Mesenteric fat pad (tissue), 1 donor: ENCODE measurements around the gene GUCY1A1. TPM values are rescaled to one million over a fixed set of nuclear protein-coding genes. Genes with fewer than 3 reads are reported as not detected.

Source experiments
- DNase-seq: peaks from one replicate; pipeline ENCODE4 v3.0.0-alpha.2; 2020; ENCODE audit warnings: low spot score
- total RNA-seq: library from RNA; stranded (reverse); fragmentation: NEBNext Ultra II Directional; extraction: Animal tissue kit (Norgen Biotek cat#: 25700); gene quantifications from one replicate; pipeline ENCODE4 v1.2.1, GENCODE V29; 2021
- donor health status: DM: yes; HTN: yes; CAD: no.

Gene GUCY1A1
- total RNA-seq, 1 donor from 2014 or later = 12.7 TPM

DNA sequence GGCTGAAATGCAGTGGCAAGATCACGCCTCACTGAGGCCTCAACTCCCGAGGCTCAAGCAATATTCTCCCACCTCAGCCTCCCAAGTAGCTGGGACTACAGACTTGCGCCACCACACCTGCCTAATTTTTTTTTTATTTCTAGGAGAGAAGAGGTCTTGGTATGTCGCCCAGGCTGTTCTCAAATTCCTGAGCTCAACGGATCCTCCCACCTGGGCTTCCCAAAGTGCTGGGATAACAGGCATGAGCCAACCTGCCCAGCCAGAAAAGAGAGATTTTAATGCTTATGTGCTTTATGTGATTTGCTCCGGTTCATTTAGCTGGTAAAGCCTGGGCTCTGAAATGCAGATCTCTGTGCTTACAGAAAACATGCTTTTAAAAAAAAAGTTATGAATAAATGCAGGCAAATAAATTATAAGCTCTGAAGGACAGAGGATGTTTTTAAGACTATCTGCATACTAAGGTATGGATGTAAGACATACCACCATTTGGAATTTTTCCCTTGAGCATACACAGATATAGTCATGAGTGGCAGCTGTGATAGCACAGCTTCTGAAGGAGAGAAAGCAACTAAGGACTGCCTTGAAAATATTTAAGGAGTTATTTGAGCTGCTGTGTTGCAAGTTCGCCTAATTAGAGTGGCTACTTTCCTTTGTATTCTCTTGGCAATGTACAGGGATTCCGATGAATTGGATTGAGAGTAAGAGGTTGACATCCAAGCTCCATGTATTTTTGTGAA, 106.0 kb downstream of the GUCY1A1 start:
- DNase-seq = no peak

DNA sequence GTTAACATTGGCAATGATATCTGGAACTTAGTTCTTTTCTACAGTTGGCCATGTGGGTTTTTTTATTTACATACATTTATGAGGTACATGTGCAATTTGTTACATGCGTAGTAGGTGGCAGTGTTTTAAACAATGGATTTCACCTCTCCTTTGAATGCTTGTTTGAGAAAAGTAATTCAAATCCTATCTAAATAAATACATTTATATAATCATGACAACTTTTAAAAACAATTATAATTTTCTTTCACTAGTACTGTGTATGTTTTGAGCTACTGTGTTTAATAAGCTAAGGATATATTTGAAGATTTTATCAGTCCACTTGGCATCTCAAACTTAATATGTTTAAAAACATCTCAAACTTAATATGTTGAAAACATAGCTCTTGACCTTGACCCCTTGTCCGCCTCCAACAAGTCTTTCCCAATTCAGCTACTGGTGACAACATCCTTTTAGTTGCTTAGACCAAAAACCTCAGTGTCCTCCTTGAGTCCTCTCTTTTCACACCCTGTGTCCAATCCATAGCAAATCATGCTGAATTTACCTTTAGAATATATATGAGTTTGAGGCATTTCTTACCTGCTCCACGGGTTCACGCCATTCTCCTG, 106.7 kb downstream of the GUCY1A1 start:
- DNase-seq = no peak

DNA sequence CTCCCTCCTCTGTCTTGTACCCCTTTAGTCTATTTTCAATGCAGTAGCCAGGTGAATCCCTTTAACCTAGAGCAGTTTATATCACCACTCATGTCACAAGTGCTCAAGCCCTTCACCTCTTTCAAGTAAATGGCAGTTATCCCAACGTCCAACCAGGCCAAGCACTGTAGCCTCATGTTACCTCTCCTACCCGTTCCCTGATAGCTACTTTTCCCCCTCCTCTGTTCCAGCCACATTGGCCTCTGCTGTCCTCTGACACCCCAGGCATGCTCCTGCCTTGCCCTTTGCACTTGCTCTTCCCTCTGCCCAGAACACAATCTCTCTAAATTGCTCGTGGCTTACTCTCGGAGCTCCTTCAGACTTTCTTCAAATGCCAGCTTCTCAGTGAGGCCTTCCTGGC, 107.4 kb downstream of the GUCY1A1 start:
- no peak for DNase-seq

DNA sequence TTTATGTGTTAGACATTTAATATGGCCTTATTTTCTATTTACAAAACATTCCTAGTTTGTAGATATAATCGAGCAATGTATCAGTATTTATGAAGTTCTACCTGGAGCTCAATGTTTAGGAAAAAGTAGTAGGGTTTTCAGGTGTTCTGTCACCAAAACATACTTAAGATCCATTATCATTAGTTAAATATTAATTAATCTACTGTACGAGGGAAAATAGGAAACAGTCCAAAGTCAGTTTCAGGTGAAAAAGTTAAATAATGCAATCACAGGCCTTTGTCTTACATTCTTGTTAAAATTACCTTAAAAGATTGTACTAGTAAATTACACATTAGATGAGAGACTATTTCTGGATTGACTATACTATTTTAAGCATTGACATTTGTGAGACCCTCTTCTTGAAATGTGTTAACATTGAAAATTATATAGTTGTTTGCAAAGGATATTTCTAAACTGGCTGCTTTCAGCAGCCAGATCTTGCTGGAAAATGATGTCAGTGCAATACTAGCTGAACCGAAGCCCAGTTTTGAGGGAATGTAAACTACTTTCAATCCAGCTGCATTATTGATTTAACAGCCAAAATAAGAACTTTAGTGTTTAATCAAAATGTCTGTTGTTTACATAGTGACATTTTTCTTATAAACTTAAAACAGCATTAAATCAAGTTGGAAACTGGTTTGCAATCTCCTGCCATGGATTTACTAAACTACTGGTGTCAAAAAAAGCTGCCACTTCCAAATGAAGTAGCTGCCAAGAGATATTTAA, 111.5 kb downstream of the GUCY1A1 start:
- no peak for DNase-seq

DNA sequence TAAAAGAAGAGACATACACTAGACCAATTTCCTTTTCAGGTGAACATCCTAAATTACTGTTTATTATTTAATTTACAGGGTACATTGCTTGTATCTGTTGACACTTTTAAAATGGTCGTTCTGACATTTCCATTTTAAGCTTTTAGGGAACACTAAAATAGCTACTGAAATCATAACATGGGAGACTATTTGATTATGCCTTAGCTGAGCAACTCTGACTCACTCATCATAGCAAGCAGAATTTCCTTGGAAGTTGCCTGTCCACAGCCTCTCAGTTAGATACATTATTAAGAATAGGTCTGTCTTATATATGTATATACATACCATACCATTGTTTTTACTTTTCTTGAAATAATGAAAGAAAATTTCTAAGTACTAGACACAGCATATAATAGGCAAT, 114.1 kb downstream of the GUCY1A1 start:
- no peak for DNase-seq

DNA sequence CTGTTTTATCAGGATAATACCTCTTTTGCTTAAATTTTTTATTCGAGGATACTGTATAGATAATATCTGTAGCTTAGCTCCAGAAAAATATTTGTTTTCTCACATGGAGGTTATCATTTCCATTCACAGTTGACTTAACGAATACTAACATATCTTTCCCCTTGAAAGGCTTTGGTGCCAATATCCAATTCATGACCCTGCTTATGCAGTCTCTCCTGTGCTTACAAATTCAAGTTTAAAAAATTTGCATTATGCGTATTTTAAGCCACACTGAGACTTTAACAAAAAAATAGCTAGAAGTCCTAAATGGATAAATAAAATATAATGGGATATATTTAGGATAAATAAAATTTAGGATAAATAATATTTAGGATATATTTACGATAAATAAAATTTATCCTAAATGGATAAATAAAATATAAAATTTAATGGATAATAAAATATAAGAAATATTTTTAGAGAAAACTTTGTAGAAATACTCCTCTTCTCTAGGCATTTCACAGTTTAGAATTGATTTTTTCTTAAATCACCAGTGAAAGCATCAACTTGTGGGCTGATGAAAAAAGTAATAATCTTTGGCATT, 114.7 kb downstream of the GUCY1A1 start:
- no peak for DNase-seq

Other genes starting within 250 kb of the GUCY1A1 start
- gene GUCY1B1, start 92.2 kb downstream of the GUCY1A1 start, total RNA-seq = 5.0 TPM
- not detected for gene ASIC5, start 199.4 kb downstream of the GUCY1A1 start, total RNA-seq
- gene TDO2, start 236.8 kb downstream of the GUCY1A1 start, total RNA-seq = not detected